B cell (primary cell): ENCODE measurements around the gene PSMB3.

Experiments
- CTCF ChIP-seq: fragments of 200-600 bp; IDR thresholded peaks from one replicate; pipeline ENCODE4 v1.8.0; 2022; ENCODE audit warnings: antibody characterized with exemption, mild to moderate bottlenecking
- EZH2 ChIP-seq: IDR thresholded peaks from 2 replicates; pipeline ENCODE4 v1.6.1; 2012; ENCODE audit warnings: borderline replicate concordance, low read depth, mild to moderate bottlenecking, moderate library complexity, low read length; ENCODE audit not compliant: insufficient read depth, poor library complexity, severe bottlenecking

GRCh38 chr17:38738686-38739085 is 13.9 kb upstream of the PSMB3 start:
- TF ChIP-seq CTCF, result no peak
- no peak for TF ChIP-seq EZH2
